ENCODE results near the gene TLR4. TPM values are rescaled to one million over a fixed set of nuclear protein-coding genes. Genes with fewer than 3 reads are reported as not detected.

Gene TLR4
- total RNA-seq, 1 experiment from 2014 or later = 0.07 TPM

- no peak for TF ChIP-seq CTCF (conservative IDR thresholded peaks at IDR 0.05)
- H3K56ac ChIP-seq (ENCODE audit: insufficient read length, low read depth, low read length) = no peak overlapping the region
- no peak overlapping the region for H2BK15ac ChIP-seq (ENCODE audit: low read depth, low read length)
- H4K8ac ChIP-seq (replicated peaks; ENCODE audit: insufficient read length, low read depth, low read length) = no peak overlapping the region
- H2BK5ac ChIP-seq (ENCODE audit: insufficient read length, low read length) = no peak overlapping the region
- no peak overlapping the region for H3K27ac ChIP-seq (ENCODE audit: insufficient read length, low read depth, low read length)
- no peak overlapping the region for H3K4me2 ChIP-seq (ENCODE audit: insufficient read depth, insufficient read length, low read length)
- no peak overlapping the region for H3K23ac ChIP-seq (ENCODE audit: insufficient read length, low read depth, low read length)
- H3K79me1 ChIP-seq (ENCODE audit: insufficient read depth, low read depth, low read length, poor library complexity, severe bottlenecking) = no peaks in the 10 kb centered on the region
- no peak overlapping the region for H3K18ac ChIP-seq (ENCODE audit: insufficient read length, low read depth, low read length)
- no peak overlapping the region for H2AK5ac ChIP-seq (ENCODE audit: insufficient read length, low read length)
- peaks cover 10 to 14% of the 10 kb centered on the region in 2 experiments; a peak in 3 of 4 replicates for H3K4me1 Mint-ChIP-seq
- H3K36me3 Mint-ChIP-seq (ENCODE audit: insufficient read depth in 1 of 3, low read depth in 3 of 3) = no peaks in the 10 kb centered on the region
- H2AFZ ChIP-seq (ENCODE audit: low read length) = no peak overlapping the region
- no peak overlapping the region for H4K5ac ChIP-seq (ENCODE audit: insufficient read length, low read depth, low read length)
- H4K20me1 ChIP-seq (ENCODE audit: control insufficient read depth, insufficient read depth, insufficient read length) = no peaks in the 10 kb centered on the region
- H2BK120ac ChIP-seq (ENCODE audit: low read depth, low read length, poor library complexity, severe bottlenecking) = no peak overlapping the region
- no peaks in the 10 kb centered on the region for H3K9me3 ChIP-seq (ENCODE audit: control insufficient read depth, low read depth, low read length)
- H2BK20ac ChIP-seq (ENCODE audit: low read depth, low read length, poor library complexity, severe bottlenecking) = no peak overlapping the region
- no CpG with 5 or more reads among the region's 3 CpGs for WGBS (ENCODE audit: extremely low coverage, insufficient read length, low lambda C conversion rate)
- H3K27ac Mint-ChIP-seq = no peak overlapping the region
- H3K4me1 ChIP-seq (ENCODE audit: insufficient read depth, low read length) = no peaks in the 10 kb centered on the region; the same call in 1 of the 2 replicates
- no peak overlapping the region for H3K14ac ChIP-seq (ENCODE audit: insufficient read depth, low read length)
- H4K91ac ChIP-seq (ENCODE audit: insufficient read length, low read depth, low read length) = no peak overlapping the region
- no peaks in the 10 kb centered on the region; the same call in 1 of the 2 replicates for H3K27me3 ChIP-seq (ENCODE audit: insufficient read depth, low read length)
- no peaks in the 10 kb centered on the region for H3K23me2 ChIP-seq (ENCODE audit: insufficient read length, low read depth, low read length, poor library complexity, severe bottlenecking)
- DNase-seq = no peak
- H3K9ac ChIP-seq (ENCODE audit: extremely low read depth, insufficient read length, low read length) = no peak overlapping the region
- no peak overlapping the region for H3K4me3 Mint-ChIP-seq
- no peak overlapping the region for H3T11ph ChIP-seq (ENCODE audit: low read length)
- H3K79me2 ChIP-seq (ENCODE audit: insufficient read depth, low read length) = no peaks in the 10 kb centered on the region
- H3K27me3 Mint-ChIP-seq (ENCODE audit: low read depth) = no peaks in the 10 kb centered on the region
- H2BK12ac ChIP-seq (ENCODE audit: insufficient read length, low read depth, low read length) = no peak overlapping the region
- H3K4ac ChIP-seq (ENCODE audit: low read depth, low read length) = no peak overlapping the region
- no peaks in the 10 kb centered on the region for H3K9me3 Mint-ChIP-seq
These were observed 666 bp upstream of the TLR4 start for GRCh38 chr9:117703537-117703936.
